ENCODE measurements around the gene SAG.

DNA sequence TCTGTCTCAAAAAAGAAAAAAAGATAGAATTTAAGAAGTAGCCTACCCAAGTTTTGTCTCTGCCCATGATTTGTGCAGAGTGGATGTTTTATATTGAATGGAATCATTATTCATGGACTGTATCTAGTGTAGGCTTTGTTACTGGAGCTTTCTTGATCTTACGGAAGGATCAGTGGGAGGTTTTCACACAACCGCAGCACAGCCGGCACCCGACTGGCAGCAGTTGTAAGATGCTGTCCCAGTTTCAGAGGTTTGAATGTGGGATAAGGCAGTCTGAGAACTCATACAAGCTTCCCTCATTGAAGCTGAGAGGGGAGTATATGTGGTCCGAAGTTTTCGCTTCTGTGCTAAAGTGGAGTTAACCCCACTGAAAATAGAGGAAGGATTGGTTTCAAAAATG lies 19.7 kb upstream of the SAG start:
- TF ChIP-seq EP300 (IDR thresholded peaks at IDR 0.05) (no peak), POLR2AphosphoS5 (IDR thresholded peaks at IDR 0.05) (no peak), CTCF (IDR thresholded peaks at IDR 0.05) (no peak)

Data from stomach (tissue), 4 donors.